CD8-positive, alpha-beta memory T cell (primary cell): ENCODE measurements around the gene GMNN. TPM values are rescaled to one million over a fixed set of nuclear protein-coding genes. Genes with fewer than 3 reads are reported as not detected.

Source experiments
- CTCF ChIA-PET: fragments of 350-600 bp; sonication (Branson Sonifier 250); formaldehyde crosslinking; loops from one replicate; lab custom pipeline; 2021; ENCODE audit warnings: antibody characterized with exemption; lab: Charles Lee
- POLR2A ChIA-PET: fragments of 350-600 bp; sonication (Branson Sonifier 250); formaldehyde crosslinking; loops from one replicate; lab custom pipeline; 2021; ENCODE audit warnings: antibody characterized with exemption; lab: Charles Lee
- DNase-seq, 5 donors: peaks; one replicate each; pipeline versions ENCODE4 v3.0.0 to v3.0.0-alpha.2; 2020 to 2022; ENCODE audit warnings: mixed read lengths in 1 of 5
- H3K27ac ChIP-seq: one replicate; pipeline ENCODE4 v1.7.0; 2013; ENCODE audit warnings: low read depth, mild to moderate bottlenecking, low read length, moderate library complexity
- H3K27me3 ChIP-seq: 2 replicates; pipeline ENCODE4 v1.7.0; 2013; ENCODE audit warnings: low read length, mild to moderate bottlenecking; ENCODE audit not compliant: insufficient read depth, poor library complexity, severe bottlenecking
- H3K36me3 ChIP-seq: 2 replicates; pipeline ENCODE4 v1.7.0; 2013; ENCODE audit warnings: mild to moderate bottlenecking, low read length, moderate library complexity; ENCODE audit not compliant: insufficient read depth
- H3K4me1 ChIP-seq: 2 replicates; pipeline ENCODE4 v1.7.0; 2013; ENCODE audit warnings: mild to moderate bottlenecking, low read length, moderate library complexity; ENCODE audit not compliant: insufficient read depth
- H3K4me3 ChIP-seq: 2 replicates; pipeline ENCODE4 v1.7.0; 2013; ENCODE audit warnings: mild to moderate bottlenecking, low read length
- H3K9me3 ChIP-seq: 2 replicates; pipeline ENCODE4 v1.7.0; 2013; ENCODE audit warnings: mild to moderate bottlenecking, low read length
- H3K27ac Mint-ChIP-seq, 8 donors: one replicate each; pipeline ENCODE4 v1.8.0; 2020 to 2021; ENCODE audit warnings: mixed read lengths in 8 of 8, mild to moderate bottlenecking in 6 of 8, inconsistent platforms in 3 of 8, moderate library complexity in 3 of 8
- H3K27me3 Mint-ChIP-seq, 2 donors: one replicate each; pipeline ENCODE4 v1.8.0; 2020 to 2021; ENCODE audit warnings: mixed read lengths in 2 of 2, mild to moderate bottlenecking in 1 of 2, moderate library complexity in 1 of 2
- H3K36me3 Mint-ChIP-seq, 3 donors: one replicate each; pipeline ENCODE4 v1.8.0; 2020 to 2021; ENCODE audit warnings: mixed read lengths in 3 of 3, inconsistent platforms in 1 of 3, mild to moderate bottlenecking in 1 of 3
- H3K4me1 Mint-ChIP-seq, 3 donors: one replicate each; pipeline ENCODE4 v1.8.0; 2020 to 2021; ENCODE audit warnings: mixed read lengths in 3 of 3, inconsistent platforms in 1 of 3, mild to moderate bottlenecking in 1 of 3
- H3K4me3 Mint-ChIP-seq, 7 donors: one replicate each; pipeline ENCODE4 v1.8.0; 2020 to 2021; ENCODE audit warnings: mixed read lengths in 7 of 7, mild to moderate bottlenecking in 6 of 7, moderate library complexity in 4 of 7, inconsistent platforms in 2 of 7
- H3K9me3 Mint-ChIP-seq, 5 donors: one replicate each; pipeline ENCODE4 v1.8.0; 2020 to 2022; ENCODE audit warnings: mixed read lengths in 5 of 5, mild to moderate bottlenecking in 3 of 5, moderate library complexity in 2 of 5, inconsistent platforms in 1 of 5
- polyA plus RNA-seq: library from polyadenylated mRNA; unstranded; fragments of 300-500 nt; fragmentation: Illumina TruSeq; gene quantifications from one replicate; pipeline ENCODE4 v1.2.3, GENCODE V29; 2021
- total RNA-seq, 2 experiments: library from RNA; stranded (reverse); gene quantifications; one replicate each; pipeline ENCODE4 v1.2.3, GENCODE V29; 2021

The GMNN gene
- total and polyA plus RNA-seq, 3 experiments from 2014 or later: 6.8 to 67.0 (median 65.8) TPM

GRCh38 chr6:24829657-24830056 lies 54.9 kb downstream of the GMNN start:
- peaks cover 26 to 97% (median 36%) of the 10 kb centered on the region in 3 donors for H3K36me3 Mint-ChIP-seq
- H3K36me3 ChIP-seq: peaks cover 86% of the 10 kb centered on the region
- H3K27ac ChIP-seq: no peak overlapping the region
- no peak for DNase-seq
- peak overlapping the region in 4 of 8 donors; percentile 41 to 69 (median 48) for H3K27ac Mint-ChIP-seq
- H3K4me3 ChIP-seq: no peak overlapping the region
- POLR2A ChIA-PET: no interaction called here
- H3K9me3 Mint-ChIP-seq: no peaks in the 10 kb centered on the region
- H3K9me3 ChIP-seq: no peaks in the 10 kb centered on the region
- H3K4me1 ChIP-seq: peaks cover 12% of the 10 kb centered on the region
- no peak overlapping the region for H3K4me3 Mint-ChIP-seq
- peaks cover 0 to 2% of the 10 kb centered on the region in 2 donors for H3K27me3 Mint-ChIP-seq
- peaks cover 28 to 46% (median 37%) of the 10 kb centered on the region in 3 donors for H3K4me1 Mint-ChIP-seq
- no peaks in the 10 kb centered on the region for H3K27me3 ChIP-seq
- CTCF ChIA-PET: interaction anchor here (0.9 to 1.1 kb wide), 3 partner anchors 25 to 162 kb away, joined by 3 read pairs; no protein-coding TSS in a partner anchor

GRCh38 chr6:24831771-24832716 lies 57.3 kb downstream of the GMNN start:
- H3K36me3 Mint-ChIP-seq: peaks cover 31 to 97% (median 46%) of the 10 kb centered on the region in 3 donors
- H3K9me3 ChIP-seq: no peaks in the 10 kb centered on the region
- POLR2A ChIA-PET: interaction anchor here (0.5 kb wide), 1 partner anchor 19 kb away, joined by 3 read pairs; no protein-coding TSS in a partner anchor

GRCh38 chr6:24832794-24833193 lies 58.1 kb downstream of the GMNN start:
- Mint-ChIP-seq H3K4me3 (no peak overlapping the region), H3K27ac (peak overlapping the region in 5 of 8 donors; percentile 4 to 83 (median 57)), H3K9me3 (no peaks in the 10 kb centered on the region), H3K27me3 (peaks cover 0 to 6% of the 10 kb centered on the region in 2 donors), H3K4me1 (peaks cover 32 to 48% (median 46%) of the 10 kb centered on the region in 3 donors), H3K36me3 (peaks cover 31 to 92% (median 48%) of the 10 kb centered on the region in 3 donors)
- Histone ChIP-seq H3K4me3 (no peak overlapping the region), H3K27ac (no peak overlapping the region), H3K27me3 (no peaks in the 10 kb centered on the region), H3K36me3 (peaks cover 80% of the 10 kb centered on the region), H3K4me1 (peaks cover 11% of the 10 kb centered on the region), H3K9me3 (no peaks in the 10 kb centered on the region)
- POLR2A ChIA-PET: interaction anchor here (0.5 kb wide), 1 partner anchor 18 kb away, joined by 3 read pairs; no protein-coding TSS in a partner anchor
- CTCF ChIA-PET: no interaction called here
- no peak for DNase-seq

More at GRCh38 chr6:24831771-24832716, 57.3 kb downstream of the GMNN start:
- Histone ChIP-seq H3K4me1 (peaks cover 18% of the 10 kb centered on the region), H3K36me3 (peaks cover 84% of the 10 kb centered on the region), H3K27me3 (no peaks in the 10 kb centered on the region), H3K4me3 (no peak overlapping the region), H3K27ac (no peak overlapping the region)
- Mint-ChIP-seq H3K4me3 (no peak overlapping the region), H3K9me3 (no peaks in the 10 kb centered on the region), H3K27ac (peak overlapping the region in 7 of 8 donors; percentile 4 to 84 (median 60)), H3K4me1 (peaks cover 39 to 53% (median 51%) of the 10 kb centered on the region in 3 donors), H3K27me3 (peaks cover 0 to 4% of the 10 kb centered on the region in 2 donors)
- DNase-seq: no peak
- CTCF ChIA-PET: no interaction called here

DNA sequence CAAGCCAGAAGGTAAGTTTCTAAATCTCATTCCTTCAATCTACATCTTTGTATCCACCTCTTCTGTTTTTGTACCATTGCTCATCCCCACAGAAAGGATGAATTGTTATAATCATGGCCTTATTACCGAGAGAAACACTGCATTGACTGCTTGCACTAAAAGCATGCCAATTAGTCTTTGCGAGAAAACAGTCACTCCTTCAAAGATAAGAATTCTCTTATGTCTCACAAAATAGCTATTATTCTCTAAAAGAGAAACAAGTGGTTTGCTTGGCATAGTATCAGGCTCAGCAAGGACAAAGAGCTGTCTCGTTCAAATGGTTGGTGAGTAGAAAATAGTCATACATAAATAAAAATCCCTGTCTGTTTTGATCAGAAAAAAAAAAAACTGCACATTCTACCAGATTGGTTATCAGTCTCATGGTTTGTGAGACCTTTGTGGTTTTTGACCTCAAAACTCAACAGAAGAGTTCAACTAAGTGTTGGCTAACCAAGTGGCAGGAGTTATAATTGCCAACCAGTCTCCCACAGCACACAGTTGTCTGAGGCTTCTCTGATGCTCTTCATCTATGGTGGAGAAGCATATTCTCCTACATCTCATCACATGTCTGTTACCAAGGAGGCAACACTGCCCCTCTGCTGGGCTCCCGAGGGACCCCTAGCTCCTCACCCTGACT lies 59.1 kb downstream of the GMNN start:
- Histone ChIP-seq H3K4me3 (no peak overlapping the region), H3K9me3 (no peaks in the 10 kb centered on the region), H3K27me3 (no peaks in the 10 kb centered on the region), H3K27ac (no peak overlapping the region), H3K4me1 (peaks cover 8% of the 10 kb centered on the region), H3K36me3 (peaks cover 82% of the 10 kb centered on the region)
- peaks cover 31 to 91% (median 50%) of the 10 kb centered on the region in 3 donors for H3K36me3 Mint-ChIP-seq
- ChIA-PET CTCF (no interaction called here), POLR2A (no interaction called here)
- peak overlapping the region in 1 of 7 donors; percentile 25 for H3K4me3 Mint-ChIP-seq
- no peak for DNase-seq
- H3K4me1 Mint-ChIP-seq: peaks cover 33 to 52% (median 48%) of the 10 kb centered on the region in 3 donors
- peaks cover 0 to 6% of the 10 kb centered on the region in 2 donors for H3K27me3 Mint-ChIP-seq
- H3K27ac Mint-ChIP-seq: peak overlapping the region in 7 of 8 donors; percentile 24 to 83 (median 58)
- H3K9me3 Mint-ChIP-seq: no peaks in the 10 kb centered on the region

Other genes with a start within 250 kb of the GMNN start
- gene KIAA0319, start 128.7 kb upstream of the GMNN start, total RNA-seq: under 1 TPM; 0.07 to 0.09 TPM
- gene KIAA0319, start 128.7 kb upstream of the GMNN start, polyA plus RNA-seq: not detected
- 10 to 100 TPM; 49.8 to 50.6 TPM for gene TDP2, start 108.0 kb upstream of the GMNN start, total RNA-seq
- 46.1 TPM for gene TDP2, start 108.0 kb upstream of the GMNN start, polyA plus RNA-seq
- 10 to 100 TPM; 19.6 to 25.3 TPM for gene ACOT13, start 107.9 kb upstream of the GMNN start, total RNA-seq
- gene ACOT13, start 107.9 kb upstream of the GMNN start, polyA plus RNA-seq: 17.0 TPM
- gene C6orf62, start 55.8 kb upstream of the GMNN start, total RNA-seq: 10 to 100 TPM; 95.1 to 95.6 TPM
- 120 TPM for gene C6orf62, start 55.8 kb upstream of the GMNN start, polyA plus RNA-seq
- under 1 TPM in 1 of 2 experiments, not detected in 1; 0.55 TPM for gene ARMH2, start 24.0 kb downstream of the GMNN start, total RNA-seq
- 0.78 TPM for gene ARMH2, start 24.0 kb downstream of the GMNN start, polyA plus RNA-seq
- 10 to 100 TPM; 54.4 to 58.2 TPM for gene RIPOR2, start 161.0 kb downstream of the GMNN start, total RNA-seq
- gene RIPOR2, start 161.0 kb downstream of the GMNN start, polyA plus RNA-seq: 427 TPM